Erythroblast (primary cell): ENCODE measurements around the gene SYT15.
A peak's percentile ranks its signal among the peaks of the same experiment; 100 is the strongest.
"Not testable (repeated sequence)": the region's sequence is repeated elsewhere in the genome, so short reads cannot be mapped to it uniquely, and the experiment has no call there.

Experiments used
- DNase-seq, 2 experiments: peaks; one replicate each; lab custom pipeline; 2025; lab: John Stamatoyannopoulos, UW
- GATA1 ChIP-seq: IDR thresholded peaks from 2 replicates; pipeline ENCODE4 v1.6.1; 2011; ENCODE audit warnings: low read depth, mild to moderate bottlenecking, control low read depth, low read length, moderate library complexity
- POLR2A ChIP-seq: IDR thresholded peaks from 2 replicates; pipeline ENCODE4 v1.6.1; 2011; ENCODE audit warnings: mild to moderate bottlenecking, low read length

The SYT15 gene

DNA sequence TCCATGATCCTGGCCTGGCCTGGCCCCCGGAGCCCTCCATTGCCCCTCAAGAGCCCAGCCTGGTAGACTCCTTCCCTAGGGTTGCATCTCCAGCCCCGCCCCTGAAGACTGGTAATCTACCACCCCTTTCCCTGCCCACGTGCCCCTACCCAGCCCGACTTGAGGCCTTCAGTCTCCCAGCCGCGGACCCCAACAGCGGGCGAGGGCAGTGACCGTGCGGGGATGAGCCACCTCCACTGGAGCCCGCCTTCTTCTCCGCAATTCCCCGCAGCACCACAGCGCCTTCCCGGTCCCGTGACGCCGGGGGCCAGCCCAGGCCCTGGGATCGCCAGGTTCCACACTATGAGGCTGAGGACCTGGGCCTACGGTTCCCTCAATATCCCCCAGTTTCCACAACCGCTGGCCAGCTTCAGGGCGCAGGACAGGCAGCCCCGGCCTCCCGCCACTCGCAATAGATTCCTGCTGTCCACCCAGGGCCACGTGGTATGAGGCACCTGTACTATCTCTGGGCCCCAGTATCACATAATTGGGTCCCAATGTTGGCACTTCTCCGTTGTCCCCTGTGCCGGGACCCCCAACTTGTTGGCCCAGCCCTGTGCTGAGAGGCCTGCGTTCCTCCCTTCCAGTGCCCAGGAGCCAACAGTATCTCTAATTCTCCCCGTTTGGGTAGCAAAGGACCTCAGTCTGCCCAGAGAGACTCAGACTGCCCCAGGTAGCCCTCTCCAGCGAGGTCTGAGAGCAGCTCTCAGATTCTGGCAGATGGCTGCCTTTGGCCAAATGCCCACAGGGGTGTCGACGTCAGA is 21.4 kb upstream of the SYT15 start:
- no peak for TF ChIP-seq GATA1
- TF ChIP-seq POLR2A: no peak
- DNase-seq: no peak

DNA sequence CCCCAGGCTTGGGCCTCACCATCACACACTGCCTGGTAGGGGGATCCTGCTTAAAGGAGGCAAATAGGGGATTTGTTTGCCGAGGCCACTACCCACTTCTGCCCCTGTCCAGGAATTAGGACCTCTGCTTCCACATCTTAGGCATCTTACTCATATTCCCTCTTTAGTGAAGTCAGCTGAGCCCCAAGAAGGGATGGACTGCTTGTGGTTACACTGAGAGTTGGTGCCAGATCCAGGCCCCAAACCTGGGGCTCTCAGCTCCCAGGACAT is 20.9 kb upstream of the SYT15 start:
- TF ChIP-seq POLR2A (no peak), GATA1 (no peak)
- no peak for DNase-seq

DNA sequence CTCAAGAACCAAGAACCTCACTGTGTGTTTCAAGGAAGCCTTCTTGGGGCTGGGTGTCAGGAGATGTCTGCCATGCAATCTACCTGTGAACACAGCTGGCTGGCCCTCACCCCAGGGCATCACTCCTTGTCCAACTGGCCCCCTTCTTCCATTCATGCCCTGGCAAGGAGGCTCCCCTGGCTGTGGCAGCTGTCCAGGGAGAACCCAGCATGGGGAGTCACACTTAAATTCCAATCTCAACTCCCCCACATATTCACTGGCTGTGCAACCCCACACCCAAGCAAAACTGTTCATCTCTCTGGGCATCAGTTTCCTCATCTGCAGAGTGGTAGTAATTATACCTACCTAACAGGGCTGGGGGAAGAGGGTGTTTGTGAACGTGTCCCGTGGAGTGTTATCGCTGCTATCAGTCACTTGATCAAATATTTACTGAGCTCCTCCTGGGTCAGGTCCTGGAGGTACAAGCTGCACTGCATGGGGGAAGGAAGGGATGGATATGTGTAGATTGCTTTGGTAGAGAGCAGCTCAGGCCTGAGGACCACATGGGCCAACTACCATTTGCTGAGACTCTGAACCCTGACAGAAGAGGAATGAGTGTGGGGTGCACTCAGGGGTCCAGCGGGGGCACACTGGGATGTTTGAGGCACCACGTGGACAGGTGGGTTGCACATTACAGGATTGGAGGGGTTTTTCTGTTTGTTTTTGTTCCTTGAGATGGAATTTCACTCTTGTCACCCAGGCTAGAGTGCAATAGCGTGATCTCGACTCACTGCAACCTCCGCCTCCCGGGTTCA is 20.3 kb upstream of the SYT15 start:
- DNase-seq: no peak
- TF ChIP-seq POLR2A: no peak
- no peak for TF ChIP-seq GATA1

DNA sequence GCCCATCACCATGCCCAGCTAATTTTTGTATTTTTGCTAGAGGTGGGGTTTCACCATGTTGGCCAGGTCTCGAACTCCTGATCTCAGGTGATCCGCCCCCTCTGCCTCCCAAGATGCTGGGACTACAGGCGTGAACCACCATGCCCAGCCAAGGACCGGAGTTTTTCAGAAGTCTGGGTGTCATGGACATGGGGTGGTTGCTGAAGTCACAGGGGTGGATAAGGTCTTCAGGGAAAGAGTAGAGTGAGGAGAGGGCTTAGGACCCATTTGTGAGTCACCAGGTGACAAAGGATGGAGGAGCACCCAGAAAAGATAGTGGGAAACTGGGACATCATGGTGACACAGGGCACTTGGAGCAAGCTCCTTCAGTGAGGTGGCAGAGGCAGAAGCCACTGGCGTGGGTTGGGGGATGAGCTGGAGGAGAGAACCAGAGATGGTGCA is 19.7 kb upstream of the SYT15 start:
- TF ChIP-seq GATA1: no peak
- TF ChIP-seq POLR2A: no peak
- DNase-seq: no peak

DNA sequence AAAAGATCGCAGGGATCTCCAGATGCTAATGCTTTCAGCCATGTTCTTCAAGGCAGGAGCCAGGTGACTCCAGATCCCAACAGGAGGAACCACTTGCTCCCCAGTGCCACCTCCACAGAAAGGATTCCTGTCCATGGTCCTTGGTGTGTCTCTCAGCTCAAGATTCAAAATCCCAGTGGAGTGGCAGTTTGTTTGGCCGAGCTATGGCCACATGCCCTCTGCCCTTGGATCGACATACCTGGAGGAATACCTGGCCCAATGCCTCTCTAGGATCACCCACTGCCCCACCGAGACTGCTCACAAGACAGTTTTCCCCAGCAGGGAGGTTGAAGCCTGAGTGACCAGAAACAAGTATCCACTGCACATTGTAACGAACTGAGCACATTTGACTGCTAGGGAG is 18.5 kb upstream of the SYT15 start:
- TF ChIP-seq GATA1 (no peak), POLR2A (no peak)
- no peak for DNase-seq

DNA sequence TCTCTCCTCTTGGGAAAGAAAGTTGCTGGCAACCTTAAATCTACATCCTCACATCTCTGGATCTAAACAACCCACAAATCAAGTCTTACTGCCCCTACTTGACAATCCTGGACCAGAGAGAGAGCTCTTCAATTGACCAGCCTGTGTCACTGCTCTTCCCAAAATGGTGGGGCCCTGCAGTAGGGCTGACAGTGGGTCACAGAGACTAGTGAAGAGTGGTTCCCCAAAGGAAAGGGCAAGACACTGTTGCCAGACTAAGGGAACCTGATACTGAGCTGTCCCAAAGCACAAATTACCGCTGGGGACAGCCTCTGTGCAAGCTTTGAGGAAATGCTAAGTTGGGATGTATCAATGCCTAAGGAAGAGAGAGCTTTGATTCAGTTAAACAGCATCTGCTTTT is 18.0 kb upstream of the SYT15 start:
- no peak for DNase-seq
- TF ChIP-seq POLR2A: no peak
- TF ChIP-seq GATA1: no peak

DNA sequence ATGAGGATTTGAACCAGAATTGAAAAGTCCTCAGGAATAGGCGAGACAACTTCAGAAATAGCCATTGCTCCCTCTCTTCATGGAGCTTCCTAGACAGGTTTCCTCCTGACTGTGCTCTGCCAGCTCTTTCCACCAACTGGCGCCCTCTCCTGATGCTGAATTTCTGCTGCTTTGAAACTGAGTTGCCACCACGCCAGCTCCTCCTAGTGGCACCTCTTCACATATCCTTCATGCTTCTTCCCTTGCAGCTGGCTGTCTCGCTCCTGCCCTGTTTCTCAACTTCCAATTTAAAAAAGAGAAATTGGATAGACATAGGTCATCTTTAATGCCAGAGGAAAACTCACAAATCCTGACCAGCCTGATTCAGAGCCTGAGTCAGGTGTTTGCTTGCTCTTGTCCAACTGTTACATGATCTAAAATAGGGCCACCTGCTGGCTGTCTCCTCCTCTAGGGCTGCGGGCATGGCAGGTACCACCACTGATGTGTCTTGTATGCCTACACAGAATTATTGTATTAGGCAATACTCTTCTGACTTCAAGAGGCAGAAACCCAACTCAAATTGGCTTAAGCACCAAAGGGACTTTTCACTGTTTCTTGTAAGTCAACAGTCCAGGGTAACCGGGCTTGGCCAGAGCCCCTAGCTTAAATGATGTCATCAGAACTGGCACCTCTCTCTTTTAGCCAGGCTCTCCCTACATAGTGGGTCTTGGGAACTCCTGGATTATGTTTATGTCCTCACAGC is 13.2 kb upstream of the SYT15 start:
- peak; percentile 64 to 76 for DNase-seq

DNA sequence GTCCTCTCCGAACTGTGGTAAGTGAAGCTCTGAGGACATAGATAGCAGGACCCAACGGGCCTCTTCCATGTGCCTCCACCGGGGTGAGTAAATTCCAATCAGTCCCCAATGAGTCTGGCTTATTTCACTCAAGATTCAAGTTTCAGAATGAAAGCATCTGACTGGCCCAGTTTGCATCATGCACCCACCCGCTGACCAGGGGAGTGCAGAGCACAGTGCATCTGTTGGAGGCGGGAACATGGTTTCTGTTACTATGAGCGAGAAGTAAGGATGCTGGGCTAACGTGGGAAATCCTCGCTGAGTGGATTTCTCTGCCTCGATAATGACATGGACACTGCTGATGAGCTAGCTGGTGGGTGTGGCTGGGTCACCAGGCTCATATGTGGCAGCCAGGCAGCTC is 11.8 kb upstream of the SYT15 start:
- DNase-seq: not testable (repeated sequence)

DNA sequence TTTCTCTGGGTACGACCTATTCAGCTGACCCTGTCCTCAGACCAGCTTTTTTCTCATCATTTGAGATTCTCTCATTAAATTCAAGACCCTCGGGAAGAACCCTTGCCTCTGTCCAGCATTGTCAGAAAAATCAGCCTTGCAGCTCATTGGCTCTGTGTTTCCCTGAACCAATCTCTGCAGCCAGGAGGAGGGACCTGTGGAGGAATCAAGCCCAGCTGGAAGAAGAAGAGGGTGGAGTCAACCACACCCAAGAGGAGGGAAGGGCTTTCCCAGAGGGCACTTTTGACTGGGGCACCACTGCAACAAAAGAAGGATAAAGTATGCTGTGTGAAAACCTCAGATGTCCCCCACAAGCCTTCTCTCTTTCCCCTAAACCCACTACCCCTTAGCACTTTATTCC is 8.3 kb upstream of the SYT15 start:
- DNase-seq: not testable (repeated sequence)

DNA sequence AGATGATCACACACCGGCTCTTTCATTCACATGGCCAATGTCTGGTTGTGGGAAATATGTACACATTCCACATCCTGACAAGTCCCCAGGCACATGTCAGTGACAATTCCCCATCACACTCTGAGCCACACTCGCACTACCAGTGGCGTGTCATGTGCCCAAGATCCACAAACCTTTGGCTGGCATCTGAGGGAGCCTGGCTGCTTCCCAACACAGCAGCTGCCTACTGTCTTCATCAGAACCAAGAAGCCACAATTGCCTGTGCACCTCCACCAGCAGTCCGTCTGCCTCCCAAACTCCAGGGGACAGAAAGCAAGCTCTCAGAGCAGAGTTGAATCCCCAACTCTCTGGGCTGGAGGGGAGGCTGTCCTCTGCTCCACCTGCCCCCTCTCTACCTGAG is 6.2 kb upstream of the SYT15 start:
- DNase-seq: not testable (repeated sequence)

DNA sequence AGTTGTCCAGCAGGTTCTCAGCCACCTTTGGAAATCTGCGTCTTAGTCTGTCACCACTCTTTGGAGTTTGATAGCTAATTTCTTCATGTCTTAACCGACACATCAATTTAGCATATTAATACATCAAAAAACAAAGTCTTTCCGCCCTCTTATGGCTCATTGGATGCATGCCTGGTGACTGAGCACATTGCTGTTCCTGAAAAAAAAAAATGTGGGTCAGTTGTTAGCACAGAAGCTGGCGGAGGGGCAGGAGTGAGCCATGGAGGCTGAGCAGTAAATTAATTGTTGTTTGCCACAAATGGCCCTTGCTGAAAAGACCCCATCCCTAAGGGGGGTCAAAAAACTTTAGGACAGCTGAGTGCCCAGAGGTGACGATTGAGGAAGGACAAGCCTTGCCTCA is 5.6 kb upstream of the SYT15 start:
- not testable (repeated sequence) for DNase-seq

DNA sequence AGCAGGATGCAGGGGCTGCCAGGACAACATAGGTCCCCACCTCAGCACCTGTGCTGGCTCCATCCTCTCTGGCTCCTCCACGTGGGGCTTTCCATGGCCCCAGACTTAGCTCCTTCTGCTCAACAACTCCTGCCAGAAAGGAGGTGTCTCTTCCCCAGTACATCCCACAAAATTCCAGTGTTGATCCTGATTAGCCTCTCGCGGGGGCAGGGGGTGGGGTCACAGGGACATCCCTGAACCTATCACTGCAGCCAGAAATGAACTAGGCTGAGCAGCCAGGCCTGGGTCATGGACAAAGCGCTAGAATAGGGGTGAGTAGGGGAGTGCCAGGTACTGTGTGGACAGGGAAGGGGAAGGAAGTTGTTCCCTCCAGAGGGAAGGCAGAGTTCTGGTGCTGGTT is 5.0 kb upstream of the SYT15 start:
- not testable (repeated sequence) for DNase-seq

DNA sequence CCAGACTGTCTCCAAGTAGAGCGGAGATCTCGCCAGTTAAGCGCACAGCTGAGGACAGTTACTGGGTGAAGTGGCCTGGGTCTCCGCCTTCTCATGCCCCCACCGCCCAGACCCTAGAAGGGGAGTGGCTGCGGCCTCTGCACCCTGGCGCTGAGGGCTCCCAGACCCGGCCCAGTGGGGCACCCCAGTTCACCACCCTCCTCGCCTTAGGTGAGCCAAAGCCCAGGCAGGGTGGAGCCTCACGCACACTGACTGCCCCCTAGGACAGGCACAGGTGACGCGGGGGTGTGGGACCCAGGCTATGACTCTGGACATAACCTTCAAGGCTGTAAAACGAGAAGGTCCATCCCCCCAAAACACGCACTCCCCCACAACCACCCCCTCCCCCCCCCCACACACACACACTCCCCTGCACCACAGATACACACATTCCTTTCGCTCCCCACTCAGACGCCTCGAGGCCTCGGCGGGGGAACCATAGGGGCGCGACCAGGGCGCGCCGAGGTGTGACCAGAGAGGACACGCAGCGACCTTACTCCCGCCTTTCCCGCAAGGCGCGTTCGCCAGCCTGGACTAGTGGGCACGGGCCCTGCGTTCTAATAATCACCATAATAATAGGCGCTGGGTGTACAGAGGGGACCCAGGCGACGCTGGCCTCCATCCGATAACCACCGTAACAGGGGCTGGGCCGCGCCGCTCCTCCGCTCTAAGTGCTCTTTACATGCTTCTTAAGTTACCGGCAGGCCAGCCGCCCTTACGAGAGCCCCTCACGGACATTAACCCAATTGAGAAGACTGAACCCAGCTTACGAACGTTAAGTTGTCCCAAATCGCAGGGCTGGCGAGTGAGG is 1.1 kb upstream of the SYT15 start:
- not testable (repeated sequence) for DNase-seq

DNA sequence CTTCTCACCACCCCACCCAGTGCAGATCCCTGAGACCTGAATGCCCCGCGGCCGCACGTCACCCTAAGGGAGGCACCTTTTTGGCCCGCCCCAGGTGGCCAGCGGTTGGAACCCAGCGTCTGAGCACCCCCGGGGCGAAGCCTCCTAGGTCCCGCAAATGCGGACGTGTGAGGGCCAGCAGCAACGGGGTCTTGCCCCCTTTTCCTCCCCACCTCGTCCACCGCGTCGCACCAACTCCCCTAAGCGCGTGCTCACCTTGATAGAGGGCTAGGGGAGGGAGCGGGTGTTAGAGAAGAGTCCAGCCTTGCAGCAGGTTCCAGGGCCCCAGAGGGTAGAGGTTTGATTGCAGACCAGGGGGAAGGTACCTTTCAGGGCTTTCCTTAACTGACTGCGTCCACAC is 450 bp downstream of the SYT15 start:
- DNase-seq: not testable (repeated sequence)

DNA sequence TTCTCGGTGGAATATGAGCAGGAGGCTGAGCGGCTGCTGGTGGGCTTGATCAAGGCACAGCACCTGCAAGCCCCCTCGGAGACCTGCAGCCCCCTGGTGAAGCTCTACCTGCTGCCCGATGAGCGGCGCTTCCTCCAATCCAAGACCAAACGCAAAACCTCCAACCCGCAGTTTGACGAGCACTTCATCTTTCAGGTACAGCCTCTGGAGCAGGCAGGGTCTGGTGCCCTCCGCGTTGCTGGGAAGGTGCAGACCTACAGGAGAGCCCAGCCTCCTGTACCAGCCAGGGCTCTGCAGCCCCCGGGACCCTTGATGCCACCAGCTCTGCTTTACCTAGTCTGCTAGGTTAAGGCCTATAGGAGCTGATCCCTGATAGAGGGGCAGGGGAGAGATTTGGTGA is 3.1 kb downstream of the SYT15 start:
- not testable (repeated sequence) for DNase-seq

DNA sequence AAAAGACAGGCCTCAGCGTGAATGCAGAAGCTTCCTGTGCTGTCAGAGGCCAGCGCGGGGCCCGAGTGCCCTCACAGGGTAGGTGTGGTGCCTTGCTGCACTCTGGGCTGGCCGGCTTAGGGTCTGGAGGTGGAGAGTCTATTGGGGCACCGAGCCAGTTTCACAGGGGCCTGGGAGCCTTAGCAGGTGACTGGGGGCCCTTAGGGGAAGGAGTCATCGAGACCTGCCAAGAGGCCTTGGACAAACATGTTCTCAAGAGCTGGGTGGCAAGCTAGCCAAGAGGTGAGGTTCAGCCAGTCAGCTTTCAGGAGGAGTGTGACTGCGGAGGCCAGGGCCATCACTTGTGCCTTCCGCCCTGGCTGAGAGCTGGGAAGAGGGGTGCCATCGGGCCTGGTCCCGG is 3.6 kb downstream of the SYT15 start:
- DNase-seq: not testable (repeated sequence)

DNA sequence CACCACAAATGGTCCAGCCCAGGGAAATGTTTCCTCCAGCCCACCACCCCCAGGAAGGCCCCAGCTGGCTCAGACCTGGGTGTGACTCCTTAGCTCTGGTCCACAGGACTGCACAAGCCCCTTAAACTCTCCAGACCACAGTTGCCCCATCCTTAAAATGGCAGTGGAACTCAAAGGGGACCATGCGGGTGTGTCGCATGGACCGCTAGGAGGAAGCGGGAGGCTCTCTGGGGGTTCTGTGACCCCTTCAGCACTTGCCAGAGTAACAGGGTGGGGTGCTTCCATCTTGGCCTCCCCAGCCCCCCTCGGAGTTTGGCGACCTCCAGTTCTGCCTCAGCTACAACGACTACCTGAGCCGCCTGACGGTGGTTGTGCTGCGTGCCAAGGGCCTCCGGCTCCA is 5.3 kb downstream of the SYT15 start:
- DNase-seq: not testable (repeated sequence)

DNA sequence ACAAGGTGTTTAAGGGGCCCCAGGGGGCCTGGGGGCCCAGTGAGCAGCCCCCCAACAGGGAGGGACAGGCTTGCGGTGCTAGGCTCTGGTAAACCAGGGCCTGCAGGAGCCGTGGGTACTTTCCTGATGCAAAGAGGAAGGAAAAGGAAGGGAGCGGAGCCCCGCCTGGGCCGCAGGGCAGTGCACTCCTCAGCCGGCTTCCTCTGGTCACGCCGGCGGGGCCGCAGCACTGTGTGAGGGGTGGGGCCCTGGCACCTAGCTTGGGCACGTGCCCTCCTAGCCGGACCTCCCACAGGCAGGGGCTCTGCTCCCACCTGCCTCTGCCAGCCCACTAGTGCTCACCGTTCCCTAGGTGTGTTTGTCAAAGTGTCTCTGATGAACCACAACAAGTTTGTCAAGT is 6.3 kb downstream of the SYT15 start:
- DNase-seq: not testable (repeated sequence)

DNA sequence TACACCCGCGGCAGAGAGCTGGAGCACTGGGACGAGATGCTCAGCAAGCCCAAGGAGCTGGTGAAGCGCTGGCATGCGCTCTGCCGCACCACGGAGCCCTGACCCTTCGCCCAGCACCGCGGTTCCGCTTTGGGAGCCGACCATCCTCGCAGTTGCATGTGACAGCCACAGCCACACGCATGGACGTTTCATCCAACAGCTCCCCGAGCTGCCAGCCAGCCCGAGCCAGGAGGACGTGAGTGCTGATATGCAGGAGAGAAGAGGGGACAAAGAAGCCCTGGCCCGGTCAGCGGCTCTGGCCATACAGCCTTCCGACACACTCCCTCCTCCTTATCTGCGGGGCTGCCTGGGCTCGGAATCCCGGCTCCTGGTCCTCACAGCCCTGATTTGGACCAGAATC is 8.6 kb downstream of the SYT15 start:
- DNase-seq: not testable (repeated sequence)

DNA sequence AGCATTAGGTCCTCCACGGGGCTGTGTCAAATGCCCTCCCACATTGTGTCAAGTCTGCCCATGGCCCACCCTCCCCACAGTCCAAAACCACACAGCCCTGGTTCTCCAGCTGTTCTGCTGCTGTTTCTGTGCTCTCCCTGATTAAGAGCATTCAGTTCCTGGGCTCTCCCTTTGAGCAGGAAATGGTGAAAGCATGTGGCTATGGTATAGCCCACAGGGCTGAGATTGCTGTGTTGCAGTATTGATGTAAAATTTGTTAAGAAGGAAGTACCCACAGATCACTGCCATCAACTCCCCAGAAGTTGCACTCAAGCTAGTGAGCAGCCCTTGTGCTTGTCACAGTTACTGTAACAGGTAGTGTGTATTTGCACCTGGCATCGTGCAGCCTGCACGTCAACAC is 9.3 kb downstream of the SYT15 start:
- not testable (repeated sequence) for DNase-seq
